Stimulated activated CD4-positive, alpha-beta T cell treated with anti-CD3 and anti-CD28 coated beads, Interleukin-15, amount 100 ng/mL, for 1 hour (primary cell): ENCODE results near the gene CD37.

Experiments used
- DNase-seq, 2 donors: peaks; one replicate each; pipeline ENCODE4 v3.0.0-alpha.2; 2020; ENCODE audit warnings: low read depth in 1 of 2, low spot score in 1 of 2

CD37 gene

GRCh38 chr19:49378512-49378911 lies 43.3 kb downstream of the CD37 start:
- DNase-seq = no peak

- DNase-seq = no peak
Measured at GRCh38 chr19:49380391-49380790, 45.2 kb downstream of the CD37 start.

GRCh38 chr19:49382639-49383038 lies 47.4 kb downstream of the CD37 start:
- DNase-seq = no peak

- DNase-seq = no peak
Measured at GRCh38 chr19:49383599-49383998, 48.4 kb downstream of the CD37 start.

- DNase-seq = peak; percentile 63 to 86
Measured at GRCh38 chr19:49387936-49388372, 52.7 kb downstream of the CD37 start, which contains the start of gene KASH5. Gene KASH5 (plus strand): TSS chr19:49388249. CDS start chr19:49390884, 2,635 bp downstream.

- no peak for DNase-seq
Measured at GRCh38 chr19:49389406-49389805, 54.2 kb downstream of the CD37 start.
